Measurements from ENCODE around the gene EHBP1.

- TF ChIP-seq CTCF (IDR thresholded peaks at IDR 0.05) (no peak), POLR2A (IDR thresholded peaks at IDR 0.05) (no peak)
Measured at GRCh38 chr2:63046552-63046951, 341.0 kb downstream of the EHBP1 start.

All from uterus (tissue), 2 donors.